PC-3 (cell line): ENCODE results near the gene ZNF365.

Source experiments
- CTCF ChIP-seq: fragments of 300-600 bp; sonication (generic); conservative IDR thresholded peaks from 2 replicates; pipeline ENCODE4 v1.5.1; 2017; ENCODE audit warnings: antibody characterized with exemption, low read depth, mild to moderate bottlenecking, low read length
- EZH2 ChIP-seq: fragments of 300-600 bp; sonication (generic); IDR thresholded peaks from one replicate; pipeline ENCODE4 v1.6.1; 2017; ENCODE audit warnings: antibody characterized with exemption, mild to moderate bottlenecking, low read length; ENCODE audit not compliant: unreplicated experiment

GRCh38 chr10:62443866-62444265 is 69.7 kb downstream of the ZNF365 start:
- no peak for TF ChIP-seq CTCF
- no peak for TF ChIP-seq EZH2
